NK-92 (cell line): ENCODE data around the gene PPY.
"Not testable (repeated sequence)": the region's sequence is repeated elsewhere in the genome, so short reads cannot be mapped to it uniquely, and the experiment has no call there.

ENCODE experiments used
- DNase-seq: peaks from one replicate; lab custom pipeline; 2025; ENCODE audit not compliant: unreplicated experiment; lab: John Stamatoyannopoulos, UW

Gene PPY

DNA sequence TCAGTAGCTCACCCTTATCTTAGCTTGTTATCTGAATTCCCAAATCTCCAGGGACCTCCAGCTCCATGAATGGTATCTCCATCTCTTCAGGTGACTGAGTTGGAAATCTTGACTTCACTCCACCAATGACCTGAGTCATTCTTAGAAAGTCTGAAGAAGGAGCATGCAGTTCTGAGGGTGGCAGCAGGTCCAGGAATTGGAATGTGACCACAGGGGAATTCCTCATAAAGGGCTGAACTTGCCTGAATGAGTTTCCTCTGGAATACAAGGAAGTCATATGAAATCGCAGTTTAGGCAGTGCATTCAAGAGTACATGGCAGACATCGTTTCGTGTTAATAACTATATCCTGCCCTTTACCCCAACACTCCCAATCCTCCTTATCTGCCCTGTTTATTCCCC, 24.0 kb upstream of the PPY start:
- no peak for DNase-seq

DNA sequence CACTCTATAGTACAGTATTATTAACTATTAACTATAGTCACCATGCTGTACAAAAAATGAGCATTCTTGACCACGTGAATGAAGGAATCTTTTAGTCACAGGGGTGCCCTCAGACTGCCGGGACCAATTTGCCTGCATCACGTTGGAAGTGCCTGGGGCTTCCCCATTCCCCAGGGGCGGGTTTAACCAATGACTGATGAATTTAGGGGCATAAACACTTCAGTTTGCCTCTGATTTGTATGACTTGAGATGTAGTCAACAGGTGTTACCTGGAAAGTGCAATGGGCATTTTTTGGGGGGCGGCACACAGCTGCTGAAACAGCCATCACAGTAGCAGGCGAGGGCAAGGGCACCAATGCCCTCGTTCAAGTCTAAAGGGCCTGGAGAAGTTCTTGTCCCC, 20.2 kb upstream of the PPY start:
- DNase-seq: no peak

DNA sequence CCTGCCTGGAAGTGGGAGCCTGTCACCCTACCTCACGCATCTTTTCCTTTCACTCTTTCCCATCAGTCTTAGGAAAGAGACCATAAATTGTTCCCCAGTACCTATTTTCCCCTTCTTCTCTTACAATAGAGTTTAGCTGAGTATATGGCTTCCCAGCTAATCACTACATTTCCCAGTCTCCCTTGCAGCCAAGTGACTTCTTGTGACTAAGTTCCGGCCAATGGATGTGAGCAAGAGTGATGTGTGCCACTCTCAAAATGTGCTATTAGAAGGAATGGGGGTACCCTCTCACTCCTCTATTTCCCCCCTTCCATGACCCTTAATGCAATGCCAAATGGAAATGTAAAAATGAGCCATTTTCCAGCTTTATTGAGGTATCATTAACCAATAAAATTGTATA, 19.7 kb upstream of the PPY start:
- no peak for DNase-seq

DNA sequence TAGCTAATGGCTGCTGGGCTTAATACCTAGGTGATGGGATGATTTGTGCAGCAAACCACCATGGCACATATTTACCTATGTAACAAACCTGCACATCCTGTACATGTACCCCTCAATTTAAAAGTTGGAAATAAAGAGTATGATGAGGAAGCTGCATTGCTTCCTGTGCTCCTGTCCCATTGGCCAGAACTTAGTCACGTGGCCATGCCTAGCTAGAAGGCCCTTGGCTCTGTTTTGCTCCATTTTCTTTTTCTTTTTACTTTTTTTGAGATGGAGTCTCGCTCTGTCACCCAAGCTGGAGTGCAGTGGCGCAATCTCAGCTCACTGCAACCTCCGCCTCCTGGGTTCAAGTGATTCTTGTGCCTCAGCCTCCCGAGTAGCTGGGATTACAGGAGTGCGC, 19.0 kb upstream of the PPY start:
- not testable (repeated sequence) for DNase-seq

DNA sequence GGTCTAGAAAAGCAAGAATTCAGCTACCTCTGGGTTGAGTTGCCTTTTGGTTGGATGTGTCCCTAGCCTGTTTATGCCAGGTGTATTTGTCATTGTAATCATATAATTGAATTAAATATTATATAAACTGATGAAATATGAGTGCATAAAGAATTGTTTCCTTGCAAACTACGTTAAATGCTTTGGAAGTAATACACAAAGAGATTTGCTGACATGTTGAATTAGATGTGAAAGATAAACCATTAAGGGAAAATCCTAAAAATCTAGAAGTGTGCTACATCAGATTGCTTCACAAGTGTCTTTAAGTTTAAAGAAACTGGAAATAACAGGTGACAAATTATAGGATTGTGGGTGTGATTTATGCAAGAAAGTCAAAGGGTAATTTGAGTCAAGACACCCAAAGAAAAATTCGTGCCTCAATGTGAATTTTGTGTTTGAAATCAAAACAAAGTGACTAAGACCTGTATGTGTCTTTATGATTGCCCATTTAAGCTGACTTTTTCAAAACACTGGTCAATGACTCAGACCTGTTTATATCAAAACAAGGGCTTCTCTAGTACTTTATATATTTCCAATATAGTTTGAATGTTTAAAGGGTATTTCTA, 16.6 kb upstream of the PPY start:
- no peak for DNase-seq

- no peak for DNase-seq
These were observed 13.9 kb upstream of the PPY start for GRCh38 chr17:43956222-43956621.

DNA sequence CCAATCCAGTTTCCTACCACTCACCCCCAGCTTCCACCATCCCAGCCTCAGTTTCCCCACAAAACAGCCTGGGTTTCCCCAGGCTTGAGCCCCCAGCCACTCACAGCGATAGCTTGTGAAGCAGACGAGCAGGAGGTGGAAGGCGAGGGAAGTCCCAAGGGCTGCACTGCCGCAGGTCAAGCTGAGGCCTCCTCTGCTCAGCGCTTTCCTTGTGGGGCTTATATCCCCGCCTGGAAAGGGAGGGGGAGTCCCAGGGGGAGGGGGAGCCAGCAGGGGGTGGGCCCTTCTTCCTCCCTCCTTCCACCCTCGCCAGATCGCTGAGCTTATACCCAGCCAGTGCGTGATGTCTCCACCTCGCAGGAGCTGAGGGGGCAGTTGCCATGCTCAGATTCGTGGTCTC, 11.5 kb upstream of the PPY start, which contains the start of gene PYY:
TSS of gene PYY (minus strand) at position 195 of the 400 bp plus-strand sequence. CDS start 457 bp downstream, outside the sequence.
- no peak for DNase-seq

GRCh38 chr17:43952724-43953666, 10.7 kb upstream of the PPY start:
- no peak for DNase-seq

- DNase-seq: no peak
These were observed 10.1 kb upstream of the PPY start for GRCh38 chr17:43952351-43952723.

- no peak for DNase-seq
These were observed 9.5 kb upstream of the PPY start for GRCh38 chr17:43951750-43952149.

DNA sequence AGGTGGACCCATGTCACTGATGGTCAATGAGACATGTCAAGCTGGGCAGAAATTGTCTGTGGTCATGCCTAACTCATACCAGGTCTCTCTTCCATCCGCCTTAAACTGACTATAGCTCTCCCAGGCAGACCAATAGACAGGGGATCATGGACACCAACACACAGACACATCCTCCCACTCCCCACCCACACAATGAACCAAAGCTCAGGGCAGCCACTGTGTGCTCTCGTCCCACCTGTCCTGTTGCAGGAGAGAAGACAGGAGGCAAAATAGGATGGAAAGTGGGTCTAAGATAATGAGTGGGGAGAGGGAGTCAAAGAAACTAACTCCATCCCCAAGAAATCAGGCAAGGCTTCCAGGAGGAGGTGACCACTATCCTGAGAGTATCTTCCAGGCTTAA, 8.3 kb upstream of the PPY start:
- no peak for DNase-seq

DNA sequence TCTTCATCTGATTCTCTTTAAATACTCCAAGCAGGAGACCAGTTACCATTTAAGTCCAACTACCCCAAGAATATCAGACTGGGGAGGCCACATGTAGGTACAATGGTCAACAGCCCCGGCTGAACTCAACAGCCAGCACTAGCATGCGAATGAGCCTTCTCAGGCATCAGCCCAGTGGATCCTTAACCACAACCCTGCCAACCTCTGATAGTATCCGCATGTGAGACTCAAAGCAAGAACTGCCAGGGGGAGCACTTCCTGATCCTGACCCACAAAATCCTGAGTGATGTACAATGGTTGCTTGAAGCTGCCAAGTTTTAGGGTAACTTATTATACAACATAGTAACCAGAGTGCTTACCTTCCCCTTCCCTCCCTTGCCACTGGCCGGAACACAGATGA, 7.5 kb upstream of the PPY start:
- no peak for DNase-seq

DNA sequence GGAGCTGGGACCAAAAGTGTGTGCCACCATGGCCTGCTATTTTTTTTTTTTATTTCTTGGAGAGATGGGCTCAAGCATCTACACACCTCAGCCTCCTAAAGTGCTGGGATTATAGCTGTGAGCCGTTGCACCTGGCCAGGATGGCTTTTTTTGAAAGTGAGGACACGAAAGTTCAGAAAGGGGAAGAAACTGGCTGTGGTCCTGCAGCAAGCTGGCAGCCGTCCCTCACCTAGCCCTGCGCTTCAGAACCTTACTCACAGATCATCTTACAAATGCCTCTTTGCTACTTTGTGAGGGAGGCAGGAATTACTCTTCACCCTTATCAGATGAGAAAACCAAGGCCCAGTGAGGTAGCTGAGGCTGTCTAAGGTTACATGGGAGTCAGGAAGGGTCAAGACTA, 4.5 kb upstream of the PPY start:
- DNase-seq: no peak

DNA sequence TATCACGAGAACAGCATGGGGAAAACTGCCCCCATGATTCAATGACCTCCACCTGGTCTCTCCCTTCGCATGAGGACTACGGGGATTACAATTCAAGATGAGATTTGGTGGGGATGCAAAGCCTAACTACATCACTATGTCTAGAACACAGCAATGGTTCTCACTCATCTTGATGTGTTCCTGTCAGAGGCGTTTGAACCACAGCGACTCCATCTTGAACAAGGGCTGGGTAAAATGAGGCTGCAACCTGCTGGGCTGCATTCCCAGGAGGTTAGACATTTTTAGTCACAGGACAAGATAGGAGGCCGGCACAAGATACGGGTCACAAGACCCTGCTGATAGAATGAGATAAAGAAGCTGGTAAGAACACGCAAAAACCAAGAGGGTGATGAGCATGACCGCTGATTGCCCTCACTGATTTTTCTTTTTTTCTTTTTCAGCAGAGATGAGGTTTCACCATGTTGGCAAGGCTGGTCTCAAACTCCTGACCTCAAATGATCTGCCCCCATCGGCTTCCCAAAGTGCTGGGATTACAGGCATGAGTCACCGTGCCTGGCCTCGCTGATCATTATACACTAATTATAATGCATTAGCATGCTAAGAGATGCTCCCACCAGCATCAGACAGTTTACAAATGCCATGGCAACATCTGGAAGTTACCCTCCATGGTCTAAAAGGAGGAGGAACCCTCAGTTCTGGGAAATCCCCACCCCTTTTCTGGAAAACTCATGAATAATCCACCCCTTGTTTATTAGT, 3.0 kb upstream of the PPY start:
- no peak for DNase-seq

- no peak for DNase-seq
These were observed 1.6 kb downstream of the PPY start for GRCh38 chr17:43940630-43941029.

DNA sequence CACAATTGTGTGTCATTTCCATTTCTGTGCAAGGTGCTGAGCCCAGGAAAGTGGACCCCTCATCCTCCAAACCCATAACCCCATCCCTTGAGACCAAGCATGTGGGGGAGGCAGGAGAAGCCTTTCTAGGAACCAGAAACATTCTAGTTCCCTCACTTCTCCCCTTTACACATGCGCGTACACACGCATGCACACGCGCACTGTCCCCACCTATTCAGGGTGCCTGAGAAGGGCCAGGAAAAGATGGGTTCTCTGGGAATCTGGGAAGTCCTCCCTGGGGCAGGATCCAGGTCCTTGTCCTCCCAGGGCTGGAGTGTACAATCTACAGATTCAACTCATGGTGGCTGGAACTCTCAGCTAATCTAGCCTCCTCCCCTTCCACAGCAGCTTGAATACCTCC, 2.4 kb downstream of the PPY start:
- DNase-seq: no peak

DNA sequence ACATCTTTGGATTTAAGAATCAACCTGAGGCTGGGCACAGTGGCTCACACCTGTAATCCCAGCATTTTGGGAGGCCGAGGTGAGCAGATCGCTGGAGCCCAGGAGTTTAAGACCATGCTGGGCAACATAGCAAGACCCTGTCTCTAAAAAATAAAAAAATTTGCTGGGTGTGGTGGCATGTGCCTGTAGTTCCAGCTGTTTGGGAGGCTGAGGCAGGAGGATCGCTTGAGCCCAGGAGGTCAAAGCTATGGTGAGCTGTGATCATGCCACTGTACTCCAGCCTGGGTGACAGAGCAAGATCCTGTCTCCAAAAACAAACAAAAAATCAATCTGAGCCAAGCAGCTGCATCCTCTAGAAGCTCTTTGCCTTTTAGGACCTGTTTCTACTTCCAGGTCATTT, 2.8 kb downstream of the PPY start:
- DNase-seq: not testable (repeated sequence)

DNA sequence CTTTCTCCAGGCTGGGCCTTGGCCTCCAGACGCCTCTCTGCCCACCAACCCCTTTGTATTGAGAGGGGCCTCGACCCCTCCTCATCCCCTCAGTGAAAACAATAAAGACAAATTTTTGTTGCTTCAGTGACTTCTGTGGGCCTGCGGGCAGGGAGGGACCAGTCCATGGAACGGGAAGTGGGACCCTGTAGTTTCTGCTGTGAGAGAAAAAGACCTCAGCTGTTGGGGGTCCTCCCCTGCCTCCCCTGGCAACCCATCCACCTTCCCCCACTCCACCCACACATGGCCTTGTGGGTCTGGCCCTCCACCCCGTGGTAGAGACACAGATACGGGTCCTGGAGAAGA, 3.5 kb downstream of the PPY start:
- DNase-seq: no peak

GRCh38 chr17:43936434-43936833, 5.8 kb downstream of the PPY start:
- no peak for DNase-seq

GRCh38 chr17:43935926-43936261, 6.4 kb downstream of the PPY start:
- DNase-seq: no peak

DNA sequence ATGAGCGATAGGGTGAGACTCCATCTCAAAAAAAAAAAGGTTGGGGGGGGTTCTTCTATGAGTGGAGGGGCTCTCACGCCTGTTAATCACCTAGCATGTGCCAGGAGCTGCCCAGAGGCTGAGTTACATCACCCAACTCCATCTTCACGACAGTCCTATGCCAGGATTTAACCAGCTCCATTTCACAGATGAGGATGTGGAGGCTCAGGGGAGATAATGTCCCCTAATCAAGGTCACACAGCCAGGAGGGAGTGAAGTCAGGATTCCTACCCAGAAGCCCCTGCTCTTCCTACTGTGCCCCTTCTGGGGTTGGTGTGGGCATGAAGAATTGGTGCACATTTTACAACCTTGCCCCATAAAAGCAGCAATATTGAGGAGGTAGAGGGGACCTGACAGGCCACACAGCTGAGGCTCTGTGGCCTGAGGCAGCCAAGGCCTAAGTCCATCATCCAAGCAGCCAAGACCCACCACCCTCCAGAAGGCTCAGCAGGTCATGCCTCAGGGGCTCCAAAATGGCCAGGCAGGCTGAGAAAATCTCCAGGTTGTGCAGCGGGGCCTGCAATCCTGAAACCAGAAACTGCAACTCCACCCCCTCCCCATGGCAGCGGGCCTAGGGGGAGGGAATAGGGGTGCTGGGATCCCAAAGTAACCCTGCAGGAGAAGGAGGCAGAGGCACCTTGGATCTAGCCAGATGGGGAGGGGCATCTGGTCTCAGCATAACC, 6.9 kb downstream of the PPY start:
- no peak for DNase-seq
